Measurements from ENCODE around the gene MRI1. TPM values are rescaled to one million over a fixed set of nuclear protein-coding genes. Genes with fewer than 3 reads are reported as not detected.

Gene MRI1
- polyA plus RNA-seq, 2 of the 4 experiments (the other 2 are of a cell fraction), result 12.6 to 16.2 TPM

- no peak overlapping the region for H3K27ac ChIP-seq
- no peak for TF ChIP-seq CHD2 (IDR thresholded peaks at IDR 0.05; ENCODE audit: low read length, partially characterized antibody)
- no peak for TF ChIP-seq MAZ (IDR thresholded peaks at IDR 0.05; ENCODE audit: borderline replicate concordance, low read depth, low read length)
- TF ChIP-seq GATA3 (IDR thresholded peaks at IDR 0.05; ENCODE audit: borderline replicate concordance), result no peak
- no peak for TF ChIP-seq EP300 (IDR thresholded peaks at IDR 0.05)
- TF ChIP-seq CBX8 (IDR thresholded peaks at IDR 0.05), result no peak
- TF ChIP-seq PBX3 (IDR thresholded peaks at IDR 0.05), result no peak
- TF ChIP-seq HOXB13 (CRISPR knock-in tag; IDR thresholded peaks at IDR 0.05; ENCODE audit: low read depth), result no peak
- FAIRE-seq (no peak), DNase-seq (ENCODE audit: low read depth in 1 of 2, low spot score in 1 of 2) (no peak), ATAC-seq (no peak)
- no peaks in the 10 kb centered on the region for H3K9me3 ChIP-seq
- WGBS (ENCODE audit: missing lambda C conversion rate), result 89% methylated on average over 2 of the region's 2 CpGs
- ChIA-PET POLR2A (no interaction called here), CTCF (interaction anchor here (1.1 kb wide), 1 partner anchor 15 kb away, joined by 3 read pairs; no protein-coding TSS in a partner anchor)
- no peak overlapping the region for H3K4me3 ChIP-seq
- H3K4me1 ChIP-seq, result peaks cover 11% of the 10 kb centered on the region
- H3K4me2 ChIP-seq, result no peak overlapping the region
Observed at GRCh38 chr19:13734751-13735150, 29.6 kb upstream of the MRI1 start.

- no peak overlapping the region for H3K4me2 ChIP-seq
- WGBS (ENCODE audit: missing lambda C conversion rate), result 96% methylated on average over 1 of the region's 1 CpG
- H3K4me3 ChIP-seq, result no peak overlapping the region
- no peak overlapping the region for H3K27ac ChIP-seq
- FAIRE-seq (no peak), DNase-seq (ENCODE audit: low read depth in 1 of 2, low spot score in 1 of 2) (no peak), ATAC-seq (no peak)
- ChIA-PET POLR2A (no interaction called here), CTCF (no interaction called here)
- H3K4me1 ChIP-seq, result no peaks in the 10 kb centered on the region
- no peaks in the 10 kb centered on the region for H3K9me3 ChIP-seq
- TF ChIP-seq EP300 (IDR thresholded peaks at IDR 0.05) (no peak), TP53 (CRISPR knock-in tag; IDR thresholded peaks at IDR 0.05) (no peak), JUN (IDR thresholded peaks at IDR 0.05) (no peak), HOXA7 (CRISPR knock-in tag; IDR thresholded peaks at IDR 0.05) (no peak), MAX (IDR thresholded peaks at IDR 0.05) (no peak)
Observed at GRCh38 chr19:13738073-13738472, 26.2 kb upstream of the MRI1 start.

- no peaks in the 10 kb centered on the region for H3K9me3 ChIP-seq
- H3K4me1 ChIP-seq, result no peaks in the 10 kb centered on the region
- H3K27ac ChIP-seq, result no peak overlapping the region
- no peak overlapping the region for H3K4me2 ChIP-seq
- POLR2A ChIA-PET, result interaction anchor here (0.6 to 1.0 kb wide), 2 partner anchors 10 to 108 kb away, joined by 3 to 5 read pairs; no protein-coding TSS in a partner anchor
- CTCF ChIA-PET, result interaction anchor here (0.6 kb wide), 1 partner anchor 53 kb away, joined by 4 read pairs; the partner anchor contains the start of gene ZSWIM4
- FAIRE-seq (no peak), ATAC-seq (no peak), DNase-seq (ENCODE audit: low read depth in 1 of 2, low spot score in 1 of 2) (no peak)
- 87% methylated on average over 2 of the region's 2 CpGs for whole genome bisulfite sequencing (ENCODE audit: missing lambda C conversion rate)
- TF ChIP-seq SREBF2 (IDR thresholded peaks at IDR 0.05) (no peak), ESRRA (IDR thresholded peaks at IDR 0.05; ENCODE audit: borderline replicate concordance, low read length) (no peak), GATA3 (IDR thresholded peaks at IDR 0.05; ENCODE audit: borderline replicate concordance) (no peak), NR3C1 (IDR thresholded peaks at IDR 0.05) (no peak), E2F6 (IDR thresholded peaks at IDR 0.05; ENCODE audit: borderline replicate concordance, low read depth) (no peak), RNF2 (IDR thresholded peaks at IDR 0.05; ENCODE audit: borderline replicate concordance, low read depth) (no peak), KDM1A (IDR thresholded peaks at IDR 0.05; ENCODE audit: low read depth) (no peak), USF2 (IDR thresholded peaks at IDR 0.05) (no peak), HOXA7 (CRISPR knock-in tag; IDR thresholded peaks at IDR 0.05) (no peak), CBX2 (IDR thresholded peaks at IDR 0.05; ENCODE audit: borderline replicate concordance, low read depth) (no peak), RAD21 (conservative IDR thresholded peaks at IDR 0.05 in 1 of 2, IDR thresholded peaks at IDR 0.05 in 1 of 2) (no peak), NFE2L2 (conservative IDR thresholded peaks at IDR 0.05; ENCODE audit: low read length) (no peak), JUNB (IDR thresholded peaks at IDR 0.05) (no peak), ELK1 (IDR thresholded peaks at IDR 0.05; ENCODE audit: low read depth, low read length) (no peak), ATOH8 (CRISPR knock-in tag; IDR thresholded peaks at IDR 0.05; ENCODE audit: low read depth) (no peak), RCOR1 (IDR thresholded peaks at IDR 0.05; ENCODE audit: low read depth, low read length) (no peak), HES2 (IDR thresholded peaks at IDR 0.05) (no peak), SMC3 (IDR thresholded peaks at IDR 0.05) (no peak)
- no peak overlapping the region for H3K4me3 ChIP-seq
Observed at GRCh38 chr19:13741893-13742292, 22.4 kb upstream of the MRI1 start.

Measured in A549 (cell line).